ENCODE results near the gene ARHGEF7.

The ARHGEF7 gene

DNA sequence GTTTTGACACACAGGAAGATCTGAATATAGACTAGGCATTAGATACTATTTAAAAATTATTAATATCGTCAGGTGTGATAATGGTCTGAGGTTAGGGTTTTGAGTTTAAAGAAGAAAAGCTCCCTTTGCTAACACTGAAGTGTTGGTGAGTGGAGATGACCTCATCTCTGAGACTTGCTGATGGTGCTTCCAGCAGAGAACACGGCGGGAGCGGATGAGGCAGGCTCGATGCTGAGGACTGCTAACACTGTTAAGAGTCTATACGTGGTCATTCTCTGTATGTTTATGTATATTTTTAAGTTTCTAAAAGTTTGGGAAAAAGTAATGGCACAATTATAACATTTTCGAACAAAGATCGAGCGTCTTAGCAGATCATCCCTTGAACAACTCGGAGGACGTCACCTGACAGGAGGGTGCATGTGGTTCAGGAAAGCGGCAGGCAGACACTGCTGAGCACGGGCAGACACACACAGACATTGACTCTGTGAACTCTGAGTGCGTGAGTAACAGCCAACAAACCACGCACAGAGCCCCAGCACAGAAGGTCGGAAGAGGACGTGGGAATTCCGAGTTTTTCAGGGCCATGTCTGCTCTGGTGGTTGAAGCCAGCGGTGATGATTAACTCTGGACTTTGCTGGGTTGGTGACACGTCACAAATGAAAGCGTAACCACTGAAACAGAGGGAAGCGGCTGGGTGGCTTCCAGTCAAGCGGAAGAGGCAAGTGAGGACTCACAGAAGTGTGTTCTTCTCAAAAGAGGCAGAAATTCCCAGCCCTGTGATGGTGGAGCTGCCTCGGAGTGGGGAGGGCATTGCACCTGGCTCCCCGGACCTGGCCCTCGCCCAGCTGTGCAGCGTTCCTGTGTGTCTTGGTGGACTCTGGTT, 113.4 kb downstream of the ARHGEF7 start:
- no peak for DNase-seq

DNA sequence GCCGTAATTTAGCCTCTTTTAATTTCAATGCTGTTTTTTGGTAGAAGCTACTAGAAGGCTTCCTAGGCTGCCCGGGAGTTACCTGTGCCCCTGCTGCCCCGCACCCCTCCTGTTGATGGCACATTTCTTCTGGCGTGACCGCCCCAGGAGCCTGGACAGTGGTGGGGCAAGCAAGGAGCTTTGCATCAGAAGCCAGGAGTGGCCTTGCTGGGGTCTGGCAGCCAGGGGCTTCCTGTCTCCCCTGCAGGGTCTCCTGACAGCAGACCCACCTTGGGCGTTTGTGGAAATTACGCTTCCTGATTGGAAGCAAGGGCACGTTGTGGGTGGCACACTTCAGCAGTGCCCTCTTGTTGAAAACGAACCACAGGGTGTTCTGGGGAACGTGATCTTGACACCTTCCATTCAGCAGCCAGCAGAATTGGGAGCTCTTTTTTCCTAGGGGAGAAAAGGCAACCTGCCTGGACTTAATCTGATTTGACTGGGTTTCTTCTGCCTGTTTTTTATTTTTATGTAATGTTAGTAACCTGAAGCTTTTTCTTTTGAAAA, 115.3 kb downstream of the ARHGEF7 start:
- no peak for DNase-seq

DNA sequence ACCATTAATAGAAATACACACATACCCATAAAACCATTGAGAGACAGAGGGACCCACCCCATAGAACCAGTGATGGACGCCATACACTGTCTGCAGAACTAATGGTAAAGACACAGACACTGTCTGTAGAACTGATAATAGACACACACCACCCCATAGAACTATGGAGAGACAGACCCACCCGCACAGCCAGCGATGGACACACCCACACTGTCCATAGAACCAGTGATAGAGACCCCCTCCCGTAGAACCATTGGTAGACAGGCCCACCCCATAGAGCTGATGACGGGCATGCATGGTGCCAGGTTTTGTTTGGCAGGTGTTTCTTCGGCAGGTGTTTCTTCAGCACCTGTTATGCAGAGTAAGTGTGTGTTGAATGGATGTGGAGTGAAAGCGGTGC, 117.1 kb downstream of the ARHGEF7 start:
- no peak for DNase-seq

DNA sequence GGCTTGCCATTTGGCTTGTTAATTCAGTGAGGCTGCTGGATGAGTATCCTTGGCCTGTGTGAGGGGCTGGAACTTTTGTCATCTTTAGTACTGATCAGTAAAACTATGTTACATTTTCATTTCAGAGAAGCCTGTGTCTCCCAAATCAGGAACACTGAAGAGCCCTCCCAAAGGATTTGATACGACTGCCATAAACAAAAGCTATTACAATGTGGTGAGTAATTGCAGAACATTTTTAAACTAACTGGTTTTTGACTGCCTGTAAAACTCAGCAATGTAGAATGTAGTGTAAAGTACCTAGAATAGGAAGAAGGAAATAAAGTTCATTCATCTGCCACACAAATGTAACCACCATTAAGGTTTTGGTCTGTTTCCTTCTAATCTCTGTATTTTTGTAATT, 118.0 kb downstream of the ARHGEF7 start:
- no peak for DNase-seq

DNA sequence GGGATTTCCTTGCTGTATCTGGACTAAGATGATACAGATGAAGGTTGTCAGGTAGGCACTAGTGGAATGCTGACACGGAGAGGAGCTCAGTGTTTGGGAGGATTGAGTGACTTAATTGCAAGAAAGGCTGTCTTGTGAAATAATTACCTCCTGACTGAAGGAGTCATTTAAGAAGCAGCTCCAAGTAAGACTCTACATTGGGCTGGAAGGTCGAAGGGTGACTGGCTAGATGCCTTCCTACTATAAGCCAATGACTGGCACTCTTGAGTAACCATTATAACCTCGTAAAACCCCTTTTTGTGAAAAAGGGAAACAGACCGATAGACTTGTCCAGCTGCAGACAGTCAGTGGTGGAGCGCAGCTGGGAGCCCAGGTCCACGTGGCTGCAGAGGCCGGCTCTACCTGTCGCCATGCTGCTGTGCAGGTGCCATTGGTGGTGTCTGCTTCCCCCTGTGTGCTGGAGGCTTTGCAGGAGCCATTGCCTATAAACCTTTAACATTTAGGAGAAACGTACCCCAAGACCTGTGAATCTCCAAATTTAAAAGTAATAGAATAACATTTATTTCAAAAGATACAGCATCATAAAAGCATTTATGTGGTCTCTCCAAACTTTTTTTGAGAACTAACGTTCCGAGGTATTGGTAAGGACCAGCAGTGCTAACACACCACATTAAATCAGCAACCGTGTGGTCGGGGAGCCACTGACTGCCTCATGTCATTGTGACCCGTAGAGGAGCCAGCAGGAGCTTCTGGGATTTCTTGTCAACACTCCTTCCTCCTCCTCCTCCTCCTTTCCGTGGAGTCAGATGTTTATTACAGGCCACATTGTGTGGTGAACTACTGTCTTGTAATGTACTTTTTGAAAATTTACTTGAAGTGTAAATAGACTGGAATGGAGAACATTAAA, 124.9 kb downstream of the ARHGEF7 start:
- DNase-seq, result no peak

DNA sequence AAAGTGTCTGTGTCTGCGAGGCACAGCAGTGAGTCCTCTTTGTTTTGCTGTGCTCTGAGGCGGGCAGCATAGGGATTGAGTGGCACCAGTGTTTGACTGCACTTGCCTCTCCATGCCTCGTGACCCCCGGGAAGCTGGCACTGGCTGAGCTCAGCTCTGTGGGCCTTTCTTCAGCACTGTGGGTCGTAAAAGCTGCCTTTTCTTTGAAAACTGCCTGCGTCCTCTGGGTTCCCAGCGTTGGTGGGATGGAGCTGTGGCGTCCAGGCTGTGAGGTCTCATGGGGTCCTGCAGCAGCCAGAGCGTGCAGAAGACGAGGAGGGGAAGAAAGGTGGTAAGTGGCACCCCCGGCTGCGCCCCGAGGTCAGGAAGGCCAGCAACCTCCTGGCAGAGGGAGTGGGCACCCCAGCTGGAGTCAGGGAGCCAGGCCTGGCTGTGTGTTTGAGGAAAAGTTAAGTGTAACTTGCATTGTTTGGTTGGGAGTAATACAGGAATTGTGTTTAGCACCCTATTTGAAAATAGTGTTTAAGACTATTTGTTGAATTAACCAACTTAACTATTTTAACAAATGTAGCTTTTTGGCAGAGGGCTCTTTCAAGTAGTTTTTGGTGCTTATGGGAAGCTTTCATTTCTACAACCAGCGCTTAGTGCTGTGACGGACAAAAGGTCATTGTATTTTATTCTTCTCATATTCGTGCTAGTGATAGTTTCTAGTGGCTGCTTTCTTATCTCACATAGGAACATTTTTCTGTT, 126.1 kb downstream of the ARHGEF7 start:
- no peak for DNase-seq

DNA sequence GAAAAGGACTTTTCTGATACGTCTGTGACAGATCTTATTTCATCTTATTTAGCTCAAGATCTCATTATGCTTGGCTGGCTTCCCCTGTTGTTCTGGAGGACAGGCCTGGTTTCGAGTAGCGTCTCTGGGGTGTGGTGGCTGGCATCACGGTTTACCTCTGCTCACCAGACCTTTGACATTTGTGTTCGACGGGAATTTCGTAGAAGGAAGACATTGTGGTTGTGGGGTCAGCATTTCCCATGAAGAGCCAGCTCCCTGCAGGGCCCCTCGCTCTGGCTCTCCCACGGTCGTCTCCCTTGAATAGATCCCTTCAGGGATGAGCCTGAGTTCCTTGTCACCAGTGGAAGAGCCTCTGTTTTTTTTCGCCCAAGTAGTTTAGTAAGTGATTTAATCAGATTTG, 126.8 kb downstream of the ARHGEF7 start:
- DNase-seq, result no peak

DNA sequence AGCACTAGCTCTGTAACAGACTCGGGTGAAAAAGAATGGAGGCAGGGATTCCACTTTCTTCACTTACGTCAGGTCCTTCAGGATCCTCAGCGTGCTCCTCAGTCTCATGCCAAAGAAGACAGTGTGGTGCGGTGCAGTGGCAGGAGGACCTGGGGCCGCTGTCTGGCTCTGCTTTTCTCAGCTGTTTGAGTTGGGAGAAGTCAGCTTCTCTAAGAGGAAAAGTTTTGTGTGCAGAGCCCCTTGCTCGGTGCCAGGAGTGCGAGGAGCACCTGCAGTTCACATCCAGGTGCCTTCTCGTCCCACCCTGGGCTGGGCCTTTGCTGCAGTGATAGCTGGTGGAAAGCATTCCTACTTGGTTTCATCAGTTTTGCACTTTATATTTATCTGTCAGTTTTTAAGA, 127.5 kb downstream of the ARHGEF7 start:
- no peak for DNase-seq

DNA sequence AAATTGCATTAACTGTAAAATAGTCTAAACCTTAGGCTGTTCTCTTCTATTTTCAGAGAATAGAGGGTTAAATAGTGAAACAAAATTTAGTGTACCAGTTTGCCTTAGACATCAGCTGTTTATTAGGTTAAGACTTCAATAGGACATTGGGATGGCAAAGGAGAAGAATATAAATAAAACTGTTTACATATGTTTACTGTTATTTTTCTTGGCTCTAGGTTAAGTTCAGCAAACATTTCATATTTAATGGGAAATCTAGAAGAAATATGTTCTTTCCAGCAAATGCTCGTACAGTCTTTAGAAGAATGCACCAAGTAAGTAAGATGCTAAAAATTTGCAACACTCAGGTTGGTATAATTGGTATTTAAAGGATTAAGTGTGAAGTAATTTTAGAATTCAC, 128.9 kb downstream of the ARHGEF7 start:
- DNase-seq, result no peak

DNA sequence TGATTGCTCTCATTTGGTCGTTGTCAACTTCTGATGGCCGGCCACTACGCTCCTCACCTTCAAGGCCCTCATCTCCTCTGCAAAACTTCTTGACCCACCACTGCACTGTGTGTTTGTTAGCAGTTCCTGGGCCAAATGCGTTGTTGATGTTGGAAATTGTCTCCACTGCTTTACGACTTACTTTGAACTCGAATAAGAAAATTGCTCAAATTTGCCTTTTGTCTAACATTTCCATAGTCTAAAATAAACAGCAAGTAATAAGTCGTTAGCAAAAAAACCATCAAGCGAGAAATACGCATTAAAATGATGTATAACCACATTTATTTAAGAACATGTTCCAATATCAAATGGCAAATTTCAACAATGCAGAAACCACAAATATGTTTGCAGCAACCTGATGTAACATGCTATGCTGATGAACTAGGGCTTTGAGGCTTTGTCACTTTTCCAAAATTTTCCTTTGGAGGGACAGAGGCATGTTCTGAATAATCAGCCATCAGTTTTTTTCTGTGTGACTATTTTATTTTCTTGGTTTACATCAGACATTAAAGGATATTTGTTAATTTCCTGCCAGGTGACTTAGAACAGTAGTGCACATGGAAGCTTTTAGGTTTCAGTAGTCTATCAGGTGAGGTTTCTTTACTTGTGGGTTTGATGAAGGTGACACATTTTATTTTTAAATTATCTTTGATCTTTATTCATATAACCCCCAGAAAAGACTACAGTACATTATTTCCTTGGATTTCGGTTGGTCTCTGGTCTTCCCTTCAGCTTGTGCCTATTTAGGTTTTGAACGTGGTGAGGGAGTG, 130.7 kb downstream of the ARHGEF7 start:
- DNase-seq, result no peak

DNA sequence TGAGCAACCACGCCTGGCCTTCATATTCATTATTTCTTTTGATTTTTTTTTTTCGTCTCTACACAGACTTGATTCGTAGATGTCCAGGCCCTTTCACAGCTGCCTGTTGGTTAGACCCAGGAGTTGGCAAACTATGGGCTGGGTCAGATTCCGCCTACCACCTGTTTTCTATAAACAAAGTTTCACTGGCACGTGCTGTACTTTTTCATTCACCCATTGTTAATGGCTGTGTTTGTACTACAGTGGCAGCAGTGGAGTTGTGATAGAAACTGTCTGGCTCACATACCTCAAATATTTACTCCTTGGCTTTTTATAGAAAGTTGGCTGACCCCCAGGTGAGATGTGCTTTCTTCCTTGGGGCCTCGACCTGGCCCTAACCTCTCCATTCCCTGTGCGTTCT, 132.4 kb downstream of the ARHGEF7 start:
- no peak for DNase-seq

DNA sequence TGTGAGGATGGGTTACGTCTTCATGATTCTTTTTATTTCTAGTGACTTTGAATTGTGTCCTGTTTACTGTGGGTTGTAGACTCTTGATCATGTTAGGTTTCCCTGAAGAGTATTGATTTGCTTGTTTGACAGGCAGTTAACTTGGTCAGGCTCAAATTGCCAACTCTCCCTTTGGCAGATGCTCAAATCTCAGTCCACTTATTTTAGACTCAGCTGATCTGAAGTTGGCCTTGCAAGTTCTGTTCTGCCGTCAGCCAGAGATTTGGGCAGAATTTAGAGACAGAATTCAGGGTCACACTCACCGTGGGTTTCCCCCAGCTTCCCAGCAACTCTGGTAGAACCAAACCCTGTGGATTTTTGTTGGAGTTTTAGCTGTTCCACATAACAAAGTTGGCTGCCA, 133.7 kb downstream of the ARHGEF7 start:
- DNase-seq, result no peak

DNA sequence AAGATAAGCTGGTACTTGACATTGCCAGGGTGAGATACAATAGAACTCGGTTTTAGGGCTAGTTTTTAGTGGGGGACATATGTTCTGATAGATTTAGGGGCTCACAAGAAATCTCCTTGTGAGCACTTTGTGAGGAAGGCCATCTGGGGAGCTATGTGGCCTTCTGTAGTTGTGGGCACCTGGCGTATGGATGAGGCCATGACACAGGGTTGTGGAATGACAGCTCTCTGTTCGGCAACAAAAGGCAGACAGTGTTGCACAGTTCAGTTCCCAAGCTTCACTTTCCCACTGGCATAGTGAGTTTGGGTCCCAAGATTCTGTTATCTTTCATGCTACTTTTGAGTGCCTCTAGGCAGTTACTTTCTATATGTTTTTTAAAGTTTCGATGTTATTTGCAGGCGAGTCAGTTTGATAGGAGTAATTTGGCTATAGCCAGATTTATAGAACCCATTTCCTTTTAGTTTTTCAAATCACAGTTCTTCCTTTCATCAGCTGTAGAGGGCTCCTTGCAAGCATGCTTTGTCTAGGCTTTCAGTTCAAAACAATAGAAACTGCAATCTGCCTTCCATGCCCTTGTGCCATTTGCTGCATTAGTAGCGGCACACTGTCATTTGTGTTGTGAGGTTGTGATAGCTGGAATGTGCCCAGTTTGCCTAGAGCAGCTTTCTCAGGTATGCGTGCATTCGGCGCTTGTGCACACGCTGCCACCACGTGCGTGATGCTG, 134.7 kb downstream of the ARHGEF7 start:
- no peak for DNase-seq

DNA sequence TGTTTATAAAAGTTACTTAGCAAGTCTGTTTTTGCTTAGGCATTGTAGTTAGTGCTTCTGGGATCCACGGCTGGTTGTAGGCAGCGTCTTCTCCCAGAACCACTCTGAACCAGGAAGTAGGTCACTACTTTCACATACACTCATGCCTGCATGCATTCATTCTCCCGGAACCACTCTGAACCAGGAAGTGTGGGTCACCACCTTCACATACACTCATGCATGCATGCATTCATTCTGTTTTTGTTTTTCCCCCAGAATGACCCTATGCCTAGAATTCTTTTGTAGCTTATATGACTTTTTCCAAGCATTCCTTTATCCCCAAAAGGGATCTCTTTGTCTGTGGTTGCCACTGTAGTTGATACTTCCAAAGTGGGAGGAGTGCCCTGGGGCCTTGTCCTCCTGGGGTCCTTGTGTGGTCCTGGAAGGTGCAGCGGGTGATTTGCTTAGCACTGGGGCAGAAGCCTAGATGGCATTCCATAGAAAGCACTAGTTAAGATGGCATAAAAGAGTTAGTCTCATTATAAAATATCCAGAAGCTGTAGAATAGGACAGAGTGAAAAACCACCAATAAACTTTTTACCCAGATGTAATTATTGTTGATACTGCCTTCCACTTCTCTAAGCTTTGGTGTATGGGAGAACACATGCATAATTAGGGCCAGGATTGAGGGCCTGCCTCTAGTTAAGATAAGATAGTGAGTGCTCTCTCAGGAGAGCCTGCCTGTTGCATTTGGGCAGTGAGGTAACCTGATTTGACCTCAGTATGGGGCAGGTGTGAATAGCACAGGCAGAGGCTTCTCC, 136.7 kb downstream of the ARHGEF7 start:
- DNase-seq, result no peak

DNA sequence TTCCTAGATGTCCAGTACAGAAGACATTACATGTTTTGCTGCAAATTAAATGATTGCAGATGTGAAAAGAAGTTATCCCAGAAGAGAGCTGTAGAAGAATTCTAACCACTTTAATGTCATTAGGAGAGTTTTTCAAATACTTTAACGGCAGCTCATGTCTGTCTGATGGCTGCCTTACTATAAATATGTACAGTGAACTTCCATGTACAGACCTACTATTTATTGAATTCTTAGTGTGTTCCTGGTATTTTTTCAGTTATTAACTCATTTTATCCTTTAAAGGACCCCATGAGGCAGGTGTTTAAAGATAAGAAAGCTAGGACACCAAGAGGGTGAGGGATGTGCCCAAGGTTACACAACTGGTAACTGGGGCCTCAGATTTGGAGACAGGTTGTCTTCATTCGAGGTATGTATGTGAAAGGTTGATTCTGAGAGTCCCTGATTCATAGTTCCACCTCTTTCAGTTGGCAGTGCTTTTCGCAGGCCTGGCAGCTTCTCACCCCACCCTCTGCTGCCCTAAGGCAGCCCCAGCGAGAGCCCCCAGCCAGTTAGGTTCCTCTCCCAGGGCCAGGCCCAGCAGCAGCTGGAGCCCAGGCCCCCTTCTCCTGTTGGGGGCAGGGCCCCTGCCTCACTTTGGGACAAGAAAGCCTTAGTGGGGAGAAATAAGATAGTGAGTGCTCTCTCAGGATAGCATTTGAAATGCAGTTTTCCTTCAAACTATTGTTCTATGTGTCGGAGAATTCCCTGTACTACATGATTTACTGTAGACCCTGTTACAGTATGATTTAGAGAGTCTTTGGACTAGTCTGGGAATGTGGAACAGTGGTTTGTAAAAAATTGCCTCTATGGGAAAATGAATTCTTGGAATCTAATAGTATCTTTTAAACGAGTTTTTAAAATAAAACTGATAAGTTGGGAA, 137.6 kb downstream of the ARHGEF7 start:
- no peak for DNase-seq

DNA sequence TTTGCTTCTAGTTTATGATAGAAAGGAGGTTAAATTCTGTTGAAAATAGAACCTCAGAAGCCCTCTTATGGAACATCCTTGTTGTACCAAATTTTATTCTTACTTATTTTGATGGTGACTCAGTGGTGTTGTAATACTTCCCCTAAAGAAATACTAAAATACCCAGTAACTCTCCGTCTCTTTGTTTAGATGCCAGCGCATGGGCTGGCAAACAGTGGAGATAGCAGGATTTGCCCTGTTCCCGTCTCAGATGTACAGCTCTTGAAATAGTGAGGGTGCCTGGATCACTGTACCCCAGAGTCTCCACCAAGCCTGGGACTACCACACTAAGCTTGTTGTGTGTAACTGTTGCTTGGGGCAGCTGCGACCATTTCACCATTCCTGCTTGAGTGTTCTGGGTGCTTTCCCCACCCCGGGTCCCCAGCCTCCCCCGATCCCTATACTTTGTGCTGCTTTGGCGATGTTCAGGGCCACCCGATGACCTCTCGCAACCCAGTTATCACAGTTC, 138.3 kb downstream of the ARHGEF7 start:
- DNase-seq, result no peak

DNA sequence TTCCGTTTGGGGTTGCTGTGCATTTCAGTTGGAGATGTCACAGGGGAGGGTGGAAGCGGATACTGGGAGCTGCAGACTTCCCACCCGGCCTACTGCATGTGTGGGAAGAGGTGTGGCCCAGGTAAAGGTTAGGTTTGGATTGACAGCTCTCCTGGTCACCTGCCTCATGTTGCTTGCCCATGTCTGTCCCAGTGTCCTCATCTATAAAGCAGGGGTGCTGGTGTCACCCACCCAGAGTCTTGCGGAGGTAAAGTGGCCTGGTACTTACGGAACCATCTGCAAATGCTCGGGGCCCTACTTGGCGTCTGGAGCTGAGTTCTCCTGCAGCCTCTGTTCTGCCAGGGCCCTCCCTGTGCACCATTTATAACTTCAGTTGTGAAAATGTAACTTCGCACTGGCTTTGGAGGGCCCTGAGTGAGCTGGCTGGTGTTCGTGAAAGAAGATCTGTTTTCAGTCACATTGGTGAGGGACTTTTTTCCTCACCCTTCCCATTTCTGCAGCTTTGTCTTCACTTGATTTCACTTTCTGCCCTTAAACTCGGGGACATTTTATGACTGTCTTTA, 140.2 kb downstream of the ARHGEF7 start:
- no peak for DNase-seq

DNA sequence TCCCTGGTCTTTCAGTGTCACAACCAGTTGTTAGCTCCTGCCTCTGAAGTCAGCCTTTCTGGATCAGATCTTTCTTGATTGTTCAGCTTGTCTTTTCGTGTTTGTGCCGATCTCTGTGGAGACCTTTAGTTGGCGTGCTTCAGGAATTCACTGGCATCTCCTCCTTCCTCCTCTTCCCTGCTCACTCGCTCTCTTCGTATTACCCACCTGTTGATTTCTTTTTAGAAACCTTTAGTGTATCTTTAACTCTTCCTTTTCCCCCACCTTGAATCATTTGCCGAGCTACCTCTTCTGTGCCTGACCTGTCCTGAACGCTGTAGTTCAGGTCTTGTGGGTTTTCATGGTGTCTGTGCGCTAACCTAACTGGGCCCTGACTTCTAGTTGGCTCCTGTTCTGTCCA, 141.3 kb downstream of the ARHGEF7 start:
- DNase-seq, result no peak

DNA sequence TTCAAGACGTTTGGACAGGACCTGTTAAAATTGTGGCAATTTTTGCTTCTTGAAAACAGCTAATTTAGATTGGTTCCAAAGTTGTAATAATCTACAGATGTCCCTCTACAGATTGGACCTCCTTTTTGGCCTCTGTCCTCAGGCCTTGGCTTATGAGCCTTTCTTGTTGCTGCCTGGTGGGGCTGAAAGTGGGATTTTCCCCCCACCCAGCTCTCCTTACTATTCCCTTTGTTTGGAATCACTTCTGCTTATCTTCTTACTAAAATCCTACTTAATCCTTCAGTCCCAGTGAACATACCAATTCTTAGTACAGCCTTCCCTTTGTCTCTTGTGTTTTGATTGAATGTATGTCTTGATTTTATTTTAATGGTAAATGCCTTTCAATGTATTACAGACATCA, 141.8 kb downstream of the ARHGEF7 start:
- no peak for DNase-seq

All from stimulated activated naive CD4-positive, alpha-beta T cell (primary cell).